GM18858 (cell line): ENCODE measurements around the gene MARVELD2.
A peak's percentile ranks its signal among the peaks of the same experiment; 100 is the strongest.
"Not testable (repeated sequence)": the region's sequence is repeated elsewhere in the genome, so short reads cannot be mapped to it uniquely, and the experiment has no call there.

Experiments
- ATAC-seq: cut with Tn5 transposase; IDR thresholded peaks from one replicate; pipeline ENCODE4 v1.9.1; 2021; ENCODE audit not compliant: unreplicated experiment

MARVELD2 gene

DNA sequence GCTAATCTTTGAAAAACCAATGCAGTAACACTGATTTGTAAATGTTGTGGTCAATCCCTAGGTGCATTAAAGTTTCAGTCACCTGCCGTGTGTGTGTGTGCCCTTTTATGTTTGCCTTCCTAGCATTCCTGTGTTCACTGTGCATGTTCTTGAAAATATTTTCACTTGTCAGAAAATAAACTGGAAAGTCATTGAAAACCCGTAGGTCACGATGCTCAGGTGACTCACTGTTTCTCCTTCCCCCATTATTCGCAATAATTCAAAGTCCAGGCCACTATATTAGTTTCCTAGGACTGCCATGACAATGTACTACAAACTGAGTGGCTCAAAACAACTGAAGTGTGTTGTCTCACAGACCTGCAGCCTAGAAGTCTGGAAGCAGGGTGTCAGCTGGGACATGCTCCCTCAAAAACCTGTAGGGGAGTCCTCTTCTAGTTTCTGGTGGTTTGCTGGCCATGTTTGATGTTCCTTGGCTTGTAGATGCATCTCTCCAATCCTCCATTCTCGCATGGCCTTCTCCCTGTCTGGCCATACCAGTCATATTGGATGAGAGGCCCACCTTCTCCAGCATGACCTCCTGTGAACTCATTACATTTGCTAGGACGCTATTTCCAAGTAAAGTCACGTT lies 29.3 kb downstream of the MARVELD2 start:
- no peak for ATAC-seq

DNA sequence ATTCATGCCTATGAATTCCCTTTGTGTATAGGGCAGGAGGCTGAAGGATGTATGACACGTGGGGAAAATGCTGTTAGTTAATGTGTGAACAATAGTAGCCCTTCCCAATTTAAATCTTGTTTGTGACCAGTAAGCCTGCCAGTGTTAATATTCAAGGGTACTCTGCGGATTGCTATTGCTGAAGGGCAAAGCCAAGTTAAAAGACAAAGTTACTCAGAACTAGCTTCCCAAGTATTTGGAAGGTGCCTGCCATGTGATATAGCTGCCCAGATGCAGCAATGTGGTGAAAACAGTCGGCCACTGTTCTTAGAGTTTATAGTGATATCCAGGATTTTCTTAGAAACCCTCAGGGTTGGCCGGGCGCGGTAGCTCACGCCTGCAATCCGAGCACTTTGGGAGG lies 34.6 kb downstream of the MARVELD2 start:
- no peak for ATAC-seq

DNA sequence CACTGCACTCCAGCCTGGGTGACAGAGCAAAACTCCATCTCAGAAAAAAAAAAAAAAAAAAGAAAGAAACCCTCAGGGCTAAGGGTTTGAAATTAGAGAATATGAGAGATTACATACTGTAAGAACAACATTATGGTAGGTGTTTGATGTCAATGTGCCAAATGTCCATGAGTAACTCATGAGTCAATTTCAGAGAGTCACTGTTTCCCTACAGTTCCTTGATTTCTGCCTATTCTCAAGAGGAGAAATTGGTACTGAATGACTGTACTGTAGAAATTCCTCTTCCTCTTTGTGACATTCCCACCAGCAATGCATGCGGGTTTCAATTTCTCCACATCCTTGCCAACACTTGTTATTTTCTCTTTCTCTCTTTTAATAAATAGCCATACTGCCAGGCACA lies 35.2 kb downstream of the MARVELD2 start:
- ATAC-seq = no peak

DNA sequence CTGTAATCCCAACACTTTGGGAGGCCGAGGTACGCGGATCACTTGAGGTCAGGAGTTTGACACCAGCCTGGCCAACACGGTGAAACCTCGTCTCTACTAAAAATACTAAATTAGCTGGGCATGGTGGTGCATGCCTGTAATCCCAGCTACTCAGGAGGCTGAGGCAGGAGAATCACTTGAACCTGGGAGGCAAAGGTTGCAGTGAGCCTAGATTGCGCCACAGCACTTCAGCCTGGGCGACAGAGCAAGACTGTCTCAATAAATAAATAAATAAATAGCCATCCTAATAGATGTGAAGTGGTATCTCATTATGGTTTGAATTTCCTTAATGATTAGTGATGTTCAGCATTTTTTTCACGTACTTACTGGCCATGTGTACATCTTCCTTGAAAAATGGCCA lies 35.6 kb downstream of the MARVELD2 start:
- ATAC-seq = not testable (repeated sequence)

DNA sequence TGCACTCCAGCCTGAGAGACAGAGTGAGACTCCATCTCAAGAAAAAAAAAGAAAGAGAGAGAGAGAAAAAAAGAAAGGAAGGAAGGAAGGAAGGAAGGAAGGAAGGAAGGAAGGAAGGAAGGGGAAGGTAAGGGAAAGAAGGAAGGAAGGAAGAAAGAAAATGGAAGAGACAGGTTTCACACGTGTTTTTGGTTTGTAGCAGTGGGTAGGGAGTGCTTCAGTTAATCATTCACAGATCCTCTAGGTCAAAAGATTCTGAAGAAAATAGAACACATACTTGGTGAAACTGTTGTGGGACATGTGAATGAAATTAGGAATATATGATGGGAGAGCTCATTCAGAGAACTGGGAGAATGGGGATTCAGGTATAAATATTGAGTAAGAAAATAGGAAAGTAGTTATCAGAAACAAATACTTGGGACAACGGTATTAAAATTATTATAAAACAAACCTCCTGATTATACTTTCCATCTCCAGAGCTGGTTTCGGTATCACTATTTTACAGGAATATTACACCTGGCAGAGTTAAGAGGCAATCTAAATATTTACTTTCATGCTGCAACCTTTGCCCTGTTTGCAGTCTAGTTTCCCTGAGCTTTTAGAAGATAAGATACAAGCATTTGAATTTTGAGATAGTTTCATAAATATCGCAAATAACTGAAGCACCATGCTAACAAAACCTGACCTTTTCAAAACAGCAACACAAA lies 37.2 kb downstream of the MARVELD2 start:
- ATAC-seq = no peak

DNA sequence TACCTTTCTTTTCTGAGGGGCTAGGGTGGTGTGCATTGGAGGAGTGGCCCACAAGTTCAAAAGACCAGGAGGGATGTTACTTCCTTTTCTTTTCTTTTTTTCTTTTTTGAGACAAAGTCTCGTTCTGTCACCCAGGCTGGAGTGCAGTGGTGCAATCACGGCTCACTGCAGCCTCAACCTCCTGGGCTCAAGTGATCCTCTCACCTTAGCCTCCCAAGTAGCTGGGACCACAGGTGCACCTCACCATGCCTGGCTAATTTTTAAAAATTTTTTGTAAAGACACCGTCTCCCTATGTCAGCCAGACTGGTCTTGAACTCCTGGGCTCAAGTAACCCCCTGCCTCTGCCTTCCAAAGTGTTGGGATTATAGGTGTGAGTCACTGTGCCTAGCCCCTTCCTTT lies 38.6 kb downstream of the MARVELD2 start:
- not testable (repeated sequence) for ATAC-seq

DNA sequence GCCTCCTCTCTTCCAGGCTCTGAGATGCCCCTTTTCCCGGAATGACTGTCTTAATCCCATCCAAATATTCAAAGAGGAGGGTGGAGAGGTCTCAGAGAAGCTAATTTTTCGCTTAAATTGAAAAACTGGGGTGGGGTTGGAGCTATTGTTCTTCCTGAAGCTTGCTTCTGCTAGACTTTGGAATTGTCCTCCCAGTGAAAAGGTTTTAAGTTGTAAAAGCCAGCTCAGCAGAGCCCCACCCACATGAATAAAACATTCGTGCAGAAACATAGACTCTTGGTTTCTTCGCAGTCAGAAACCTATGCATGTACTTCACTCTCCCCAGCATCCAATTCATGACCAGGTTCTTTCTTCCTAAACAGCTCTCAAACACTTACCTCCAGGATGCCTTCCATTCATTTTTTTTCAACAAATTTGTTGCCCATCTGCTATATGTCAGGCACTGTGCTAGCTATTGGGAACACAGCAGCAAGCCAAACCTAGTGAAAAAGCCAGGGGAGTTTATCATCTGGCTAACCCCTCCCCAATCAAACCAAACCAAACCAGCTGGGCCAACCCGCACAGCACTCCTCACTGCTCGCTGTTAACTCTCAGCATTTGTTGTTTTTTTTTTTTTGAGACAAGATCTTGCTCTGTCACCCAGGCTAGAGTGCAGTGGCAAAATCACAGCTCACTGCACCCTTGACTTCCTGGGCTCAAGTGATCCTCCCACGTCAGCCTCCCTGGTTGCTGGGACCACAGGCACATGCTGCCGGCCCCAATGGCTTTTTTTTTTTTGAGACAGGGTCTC lies 39.7 kb downstream of the MARVELD2 start:
- ATAC-seq = no peak

DNA sequence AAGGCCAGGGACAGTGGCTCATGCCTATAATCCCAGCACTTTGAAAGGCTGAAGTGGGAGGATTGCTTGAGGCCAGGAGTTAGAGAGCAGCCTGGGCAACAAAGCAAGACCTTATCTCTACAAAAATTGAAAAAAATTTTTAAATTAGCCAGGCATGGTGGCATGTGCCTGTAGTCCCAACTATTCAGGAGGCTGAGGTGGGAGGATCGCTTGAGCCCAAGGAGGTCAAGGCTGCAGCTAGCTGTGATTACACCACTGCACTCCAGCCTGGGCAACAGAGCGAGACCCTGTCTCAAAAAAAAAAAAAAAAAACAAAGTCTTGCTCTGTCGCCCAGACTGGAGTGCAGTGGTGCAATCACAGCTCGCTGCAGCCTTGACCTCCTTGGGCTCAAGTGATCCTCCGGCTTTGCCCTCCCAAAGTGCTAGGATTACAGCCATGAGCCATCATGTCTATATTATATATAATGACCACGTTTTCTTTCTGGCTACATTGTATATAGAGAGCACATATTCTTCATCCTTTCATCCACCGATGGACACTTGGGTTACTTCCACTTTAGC lies 40.6 kb downstream of the MARVELD2 start:
- not testable (repeated sequence) for ATAC-seq

DNA sequence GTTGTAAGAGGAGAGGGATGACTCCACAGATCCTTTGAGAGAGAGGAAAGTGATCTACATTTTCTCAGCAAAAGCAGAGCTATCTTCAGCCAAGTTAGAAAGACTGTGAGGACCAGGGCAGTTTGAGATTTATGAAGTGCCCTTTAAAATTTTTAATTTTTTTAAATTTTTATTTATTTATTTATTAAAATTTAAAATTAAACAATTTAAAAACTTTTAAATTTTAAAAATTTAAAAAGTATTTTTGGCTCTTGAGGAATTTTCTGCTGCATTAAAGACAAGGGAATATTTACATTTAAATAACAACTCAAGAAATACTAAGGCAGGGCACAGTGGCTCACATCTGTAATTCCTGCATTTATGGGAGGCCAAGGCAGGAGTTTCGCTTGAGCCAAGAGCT lies 47.3 kb downstream of the MARVELD2 start:
- ATAC-seq = no peak

DNA sequence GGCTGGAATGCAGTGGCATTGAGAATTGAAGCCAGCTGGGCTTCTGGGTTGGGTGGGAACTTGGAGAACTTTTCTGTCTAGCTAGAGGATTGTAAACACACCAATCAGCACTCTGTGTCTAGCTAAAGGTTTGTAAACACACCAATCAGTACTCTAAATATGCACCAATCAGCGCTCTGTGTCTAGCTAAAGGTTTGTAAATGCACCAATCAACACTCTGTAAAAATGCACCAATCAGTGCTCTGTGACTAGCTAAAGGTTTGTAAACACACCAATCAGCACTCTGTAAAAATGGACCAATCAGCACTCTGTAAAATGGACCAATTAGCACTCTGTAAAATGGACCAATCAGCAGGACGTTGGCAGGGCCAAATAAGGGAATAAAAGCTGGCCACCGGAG lies 51.5 kb downstream of the MARVELD2 start:
- ATAC-seq = not testable (repeated sequence)

DNA sequence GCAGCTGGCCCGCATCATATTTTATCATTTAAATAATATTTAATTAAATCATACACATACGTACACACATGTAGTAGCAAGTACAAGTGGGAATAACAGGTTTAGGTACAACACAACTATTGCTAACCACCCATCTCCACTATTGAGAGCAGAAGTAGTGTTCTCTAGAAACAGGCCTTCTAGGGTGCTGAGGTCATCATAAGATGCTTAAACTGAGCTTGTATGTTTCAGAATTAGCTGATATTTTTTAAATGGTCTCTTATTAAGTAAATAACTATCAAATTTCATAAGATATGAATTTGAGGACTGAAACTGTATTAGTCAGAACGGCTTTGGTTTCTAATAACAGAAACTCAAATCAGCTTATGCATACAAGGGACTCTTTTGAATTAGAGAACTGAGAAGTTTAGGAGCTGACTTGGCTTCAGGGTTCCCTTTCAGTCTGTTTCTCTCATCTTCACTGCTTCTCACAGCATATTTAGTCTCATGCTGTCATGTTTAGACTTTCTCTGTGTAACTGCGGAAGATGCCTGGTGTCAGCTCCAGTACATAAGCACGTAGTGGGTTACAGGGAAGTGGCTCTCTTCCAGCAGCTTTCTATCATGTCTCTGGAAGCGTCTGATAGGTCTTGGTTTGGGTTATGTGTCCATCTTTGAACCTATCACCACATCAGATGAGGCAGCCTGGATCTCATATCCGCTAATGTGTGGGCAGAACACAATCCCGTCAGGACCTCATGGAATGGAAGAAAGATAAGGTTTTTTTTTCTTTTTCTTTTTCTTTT lies 52.7 kb downstream of the MARVELD2 start:
- ATAC-seq = peak; percentile 93

DNA sequence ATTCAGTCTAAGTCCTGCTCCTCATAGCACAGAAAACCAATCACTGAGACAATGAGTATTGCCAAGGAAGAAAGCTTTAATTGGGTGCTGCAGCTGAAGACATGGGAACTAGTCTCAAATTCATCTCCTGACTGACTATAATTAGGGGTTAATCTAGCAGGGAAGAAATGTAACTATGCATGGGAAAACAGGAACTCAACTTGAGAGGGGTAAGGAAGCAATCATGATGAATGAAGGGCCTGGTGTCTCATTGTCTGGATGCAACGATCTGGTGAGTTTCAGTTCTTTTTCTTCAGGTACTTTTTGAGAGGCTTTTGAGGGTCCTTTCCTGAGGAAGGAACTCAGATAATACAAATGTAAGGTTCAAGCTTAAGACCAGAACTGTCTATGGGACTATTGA lies 53.7 kb downstream of the MARVELD2 start:
- ATAC-seq = no peak

DNA sequence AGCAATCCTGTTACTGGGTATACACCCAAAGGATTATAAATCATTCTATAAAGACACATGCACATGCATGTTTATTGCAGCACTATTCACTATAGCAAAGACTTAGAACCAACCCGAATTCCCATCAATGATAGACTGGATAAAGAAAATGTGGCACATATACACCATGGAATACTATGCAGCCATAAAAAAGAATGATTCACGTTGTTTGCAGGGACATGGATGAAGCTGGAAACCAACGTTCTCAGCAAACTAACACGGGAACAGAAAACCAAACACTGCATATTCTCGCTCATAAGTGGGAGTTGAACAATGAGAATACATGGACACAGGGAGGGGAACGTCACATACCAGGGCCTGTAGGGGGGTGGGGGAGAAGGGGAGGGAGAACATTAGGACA lies 56.6 kb downstream of the MARVELD2 start:
- not testable (repeated sequence) for ATAC-seq

DNA sequence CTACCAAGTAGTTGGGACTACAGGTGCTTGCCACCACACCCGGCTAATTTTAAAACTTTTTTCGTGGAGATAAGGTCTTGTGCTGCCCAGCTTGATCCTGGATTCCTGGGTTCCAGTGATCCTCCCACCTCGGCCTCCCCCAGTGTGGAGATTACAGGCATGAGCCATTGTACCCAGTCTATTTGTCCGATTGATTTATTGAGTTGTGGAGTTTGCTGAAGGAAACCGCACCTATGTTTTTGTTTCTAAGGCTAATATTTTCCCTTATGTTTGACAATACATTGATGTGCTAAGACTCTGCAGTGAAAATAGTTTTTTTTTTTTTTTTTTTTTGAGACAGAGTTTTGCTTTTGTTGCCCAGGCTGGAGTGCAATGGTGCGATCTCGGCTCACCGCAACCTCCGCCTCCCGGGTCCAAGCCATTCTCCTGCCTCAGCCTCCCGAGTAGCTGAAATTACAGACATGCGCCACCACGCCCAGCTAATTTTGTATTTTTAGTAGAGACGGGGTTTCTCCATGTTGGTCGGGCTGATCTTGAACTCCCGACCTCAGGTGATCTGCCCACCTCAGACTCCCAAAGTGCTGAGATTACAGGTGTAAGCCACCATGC lies 57.7 kb downstream of the MARVELD2 start:
- not testable (repeated sequence) for ATAC-seq

DNA sequence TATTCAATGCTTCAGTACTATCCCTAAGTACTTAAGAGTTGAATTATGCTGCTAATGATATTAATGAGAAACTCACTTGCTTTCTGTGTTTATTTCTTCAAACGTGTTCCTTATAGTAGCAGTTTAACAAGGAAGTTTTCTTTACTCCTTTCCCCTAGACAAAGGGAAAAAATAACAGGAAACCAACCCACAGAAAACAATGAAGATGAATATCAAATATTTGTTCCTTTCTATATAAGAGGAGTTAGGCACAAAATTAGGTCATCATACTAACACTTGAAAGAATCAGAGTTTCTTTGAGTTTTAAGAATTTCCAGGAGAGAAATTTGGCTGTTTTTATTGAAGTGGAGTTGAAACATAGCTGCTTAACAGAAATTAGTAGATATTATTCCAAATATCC lies 62.3 kb downstream of the MARVELD2 start:
- ATAC-seq = no peak

DNA sequence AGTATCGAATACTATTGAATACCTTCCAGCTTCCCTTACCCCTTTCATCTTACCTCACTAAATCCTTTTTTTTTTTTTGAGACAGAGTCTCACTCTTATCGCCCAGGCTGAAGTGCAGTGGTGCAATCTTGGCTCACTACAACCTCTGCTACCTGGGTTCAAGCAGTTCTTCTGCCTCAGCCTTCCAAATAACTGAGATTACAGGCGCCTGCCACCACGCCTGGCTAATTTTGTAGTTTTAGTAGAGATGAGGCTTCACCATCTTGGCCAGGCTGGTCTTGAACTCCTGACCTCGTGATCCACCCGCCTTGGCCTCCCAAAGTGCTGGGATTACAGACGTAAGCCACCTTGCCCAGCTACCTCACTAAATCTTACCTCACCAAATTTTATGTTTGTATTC lies 63.4 kb downstream of the MARVELD2 start:
- ATAC-seq = not testable (repeated sequence)

DNA sequence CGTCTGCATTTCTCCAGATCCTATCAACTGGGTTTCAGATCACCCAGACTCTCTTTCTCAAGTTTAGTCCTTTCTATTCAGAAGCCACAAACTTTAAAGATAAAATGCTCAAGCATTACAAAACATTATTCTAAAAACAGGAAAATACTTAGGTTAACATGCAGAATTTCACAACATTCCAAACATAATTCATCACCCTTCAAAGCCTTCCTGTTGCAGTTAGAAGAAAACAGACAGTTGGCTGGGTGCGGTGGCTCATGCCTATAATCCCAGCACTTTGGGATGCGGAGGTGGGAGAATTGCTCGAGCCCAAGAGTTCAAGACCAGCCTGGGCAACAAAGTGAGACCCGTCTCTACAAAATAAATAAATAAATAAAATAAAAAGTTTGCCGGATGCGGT lies 70.0 kb downstream of the MARVELD2 start:
- ATAC-seq = no peak

DNA sequence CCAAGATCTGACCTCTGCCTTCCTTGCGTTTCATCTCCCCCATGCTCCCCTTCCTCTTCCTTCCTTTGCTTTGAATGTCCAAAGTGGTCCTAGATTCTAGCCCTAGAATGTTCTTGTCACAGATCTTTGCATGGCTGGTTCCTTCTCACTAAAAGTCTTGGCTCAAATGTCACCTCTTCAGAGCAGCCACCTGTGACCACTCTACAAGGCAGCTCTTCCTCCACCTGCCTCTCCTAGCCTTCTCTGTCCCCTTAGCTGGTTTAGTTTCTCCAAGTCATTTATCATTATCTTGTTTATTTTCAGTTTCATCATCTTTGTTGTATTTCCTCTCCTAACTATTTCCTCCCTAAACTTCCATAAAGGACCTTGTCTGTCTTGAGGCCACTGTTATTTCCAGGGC lies 70.6 kb downstream of the MARVELD2 start:
- ATAC-seq = no peak

DNA sequence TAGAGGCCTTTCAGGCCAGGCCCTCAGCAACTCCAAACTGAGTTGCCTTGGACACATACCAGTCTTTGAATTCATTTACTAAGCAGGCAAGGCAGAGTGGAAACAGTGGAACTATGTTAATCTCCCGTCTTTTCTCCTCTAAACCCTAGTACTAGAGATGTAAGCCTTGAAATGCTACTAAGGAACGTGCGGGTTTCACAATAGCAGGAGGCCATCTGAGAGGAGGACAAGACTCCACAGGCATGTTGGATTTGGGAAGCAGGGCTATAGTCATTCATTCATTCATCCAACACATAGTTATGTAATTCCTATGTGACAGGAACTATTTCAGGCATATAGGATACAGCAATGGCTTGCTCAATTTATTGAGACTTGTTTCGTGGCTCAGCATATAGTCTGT lies 74.3 kb downstream of the MARVELD2 start:
- ATAC-seq = no peak

DNA sequence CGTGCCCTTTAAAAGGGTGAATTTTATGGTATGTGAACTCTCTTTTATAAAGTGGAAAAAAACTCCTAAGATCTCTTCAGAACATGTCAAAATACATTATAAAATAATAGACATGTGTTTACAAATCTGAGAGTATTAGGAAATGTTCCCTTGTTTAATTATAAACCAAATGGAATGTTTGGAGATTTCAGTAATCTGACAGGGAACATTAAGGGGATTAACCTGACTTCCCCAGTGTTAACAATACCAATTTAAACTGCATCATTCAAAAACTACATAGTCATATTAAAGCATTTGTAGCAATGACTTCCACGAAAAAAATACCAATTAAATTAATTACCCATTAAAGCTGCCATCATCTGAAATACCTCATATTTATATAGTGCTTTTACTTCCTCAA lies 76.1 kb downstream of the MARVELD2 start:
- ATAC-seq = no peak
